Umbilical cord (tissue), 2 donors: Measurements from ENCODE around the gene ARHGAP26. TPM values are rescaled to one million over a fixed set of nuclear protein-coding genes. Genes with fewer than 3 reads are reported as not detected.
A peak's percentile ranks its signal among the peaks of the same experiment; 100 is the strongest.

Experiments
- DNase-seq: peaks from one replicate; pipeline ENCODE4 v3.0.0-alpha.2; 2015; ENCODE audit warnings: low spot score
- total RNA-seq: library from RNA; depleted of rRNA; stranded (reverse); fragments of >200 nt; gene quantifications from one replicate; pipeline ENCODE4 v1.2.3, GENCODE V29; 2014; ENCODE audit warnings: low replicate concordance; ENCODE audit not compliant: insufficient read depth

Gene ARHGAP26
- total RNA-seq, 1 donor from 2014 or later, result 17.3 TPM

GRCh38 chr5:142901476-142902185 is 131.5 kb downstream of the ARHGAP26 start:
- no peak for DNase-seq

GRCh38 chr5:142902186-142902965 is 132.2 kb downstream of the ARHGAP26 start:
- no peak for DNase-seq

- DNase-seq, result no peak
Measured at GRCh38 chr5:142904416-142904815, 134.2 kb downstream of the ARHGAP26 start.

GRCh38 chr5:142905348-142905747 is 135.2 kb downstream of the ARHGAP26 start:
- DNase-seq, result no peak

GRCh38 chr5:142906863-142907671 is 136.9 kb downstream of the ARHGAP26 start:
- DNase-seq, result no peak

GRCh38 chr5:142908659-142909058 is 138.5 kb downstream of the ARHGAP26 start:
- no peak for DNase-seq

- DNase-seq, result no peak
Measured at GRCh38 chr5:142910128-142910527, 140.0 kb downstream of the ARHGAP26 start.

- no peak for DNase-seq
Measured at GRCh38 chr5:142911170-142911569, 141.0 kb downstream of the ARHGAP26 start.

- no peak for DNase-seq
Measured at GRCh38 chr5:142911775-142912174, 141.6 kb downstream of the ARHGAP26 start.

- peak; percentile 75 for DNase-seq
Measured at GRCh38 chr5:142913728-142914338, 143.7 kb downstream of the ARHGAP26 start.

- DNase-seq, result no peak
Measured at GRCh38 chr5:142915038-142915437, 144.9 kb downstream of the ARHGAP26 start.

GRCh38 chr5:142915813-142916424 is 145.7 kb downstream of the ARHGAP26 start:
- no peak for DNase-seq

- no peak for DNase-seq
Measured at GRCh38 chr5:142918959-142919635, 148.9 kb downstream of the ARHGAP26 start.

- no peak for DNase-seq
Measured at GRCh38 chr5:142920849-142921612, 150.9 kb downstream of the ARHGAP26 start.

- DNase-seq, result peak; percentile 69
Measured at GRCh38 chr5:142922223-142922952, 152.2 kb downstream of the ARHGAP26 start.

GRCh38 chr5:142924135-142924883 is 154.1 kb downstream of the ARHGAP26 start:
- peak; percentile 38 for DNase-seq

- peak; percentile 34 for DNase-seq
Measured at GRCh38 chr5:142925795-142926194, 155.6 kb downstream of the ARHGAP26 start.

GRCh38 chr5:142926549-142926948 is 156.4 kb downstream of the ARHGAP26 start:
- no peak for DNase-seq
